HG03442 (cell line): ENCODE results near the gene EEF2K.

Experiments used
- ATAC-seq: cut with Tn5 transposase; IDR thresholded peaks from one replicate; pipeline ENCODE4 v1.9.1; 2021; ENCODE audit warnings: mild to moderate bottlenecking, moderate library complexity; ENCODE audit not compliant: unreplicated experiment

EEF2K gene

GRCh38 chr16:22328081-22328725, 122.1 kb downstream of the EEF2K start:
- ATAC-seq: no peak

- ATAC-seq: no peak
These were observed 123.2 kb downstream of the EEF2K start for GRCh38 chr16:22329199-22329695.

- no peak for ATAC-seq
These were observed 124.2 kb downstream of the EEF2K start for GRCh38 chr16:22330326-22330725.

GRCh38 chr16:22333457-22333994, 127.4 kb downstream of the EEF2K start:
- ATAC-seq: no peak

- no peak for ATAC-seq
These were observed 129.7 kb downstream of the EEF2K start for GRCh38 chr16:22335668-22336246.

GRCh38 chr16:22336581-22336980, 130.5 kb downstream of the EEF2K start:
- no peak for ATAC-seq

GRCh38 chr16:22337045-22337444, 131.0 kb downstream of the EEF2K start:
- no peak for ATAC-seq

DNA sequence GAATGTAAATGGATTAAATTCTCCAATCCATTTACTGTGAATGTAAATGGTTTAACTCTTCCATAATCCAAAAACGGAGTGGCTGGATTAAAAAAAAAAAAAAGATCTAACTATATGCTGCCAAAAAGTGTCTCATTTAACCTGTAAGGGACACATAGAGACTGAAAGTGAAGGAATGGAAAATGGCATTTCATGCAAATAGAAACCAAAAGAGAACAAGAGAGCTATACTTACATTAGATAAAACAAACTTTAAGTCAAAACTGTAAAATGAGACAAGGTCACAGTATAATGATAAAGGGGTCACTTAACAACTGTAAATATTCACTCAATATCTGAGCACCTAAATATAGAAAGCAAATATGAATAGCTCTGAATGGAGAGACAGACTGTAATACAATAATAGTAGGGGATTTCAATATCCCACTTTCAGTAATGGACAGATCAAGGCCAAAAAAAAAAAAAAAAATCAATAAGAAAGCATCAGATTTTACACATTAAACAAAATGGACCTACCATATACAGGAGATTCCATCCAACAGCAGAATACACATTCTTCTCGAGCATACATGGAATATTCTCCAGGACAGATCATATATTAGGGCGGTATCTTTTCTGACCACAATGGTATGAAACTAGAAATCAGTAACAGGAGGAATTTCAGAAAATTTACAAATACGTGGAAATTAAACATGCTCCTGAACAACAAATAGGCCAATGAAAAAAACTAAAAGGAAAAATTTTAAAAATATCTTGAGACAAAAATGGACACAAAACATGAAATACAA, 132.0 kb downstream of the EEF2K start:
- no peak for ATAC-seq
